ENCODE results near the gene MYO5A. TPM values are rescaled to one million over a fixed set of nuclear protein-coding genes. Genes with fewer than 3 reads are reported as not detected.

MYO5A gene
- total and polyA plus RNA-seq, 10 of the 15 experiments (the other 5 are each of a cell fraction or from before 2014, with no cell fraction given), result 4.2 to 42.9 (median 31.1) TPM

DNA sequence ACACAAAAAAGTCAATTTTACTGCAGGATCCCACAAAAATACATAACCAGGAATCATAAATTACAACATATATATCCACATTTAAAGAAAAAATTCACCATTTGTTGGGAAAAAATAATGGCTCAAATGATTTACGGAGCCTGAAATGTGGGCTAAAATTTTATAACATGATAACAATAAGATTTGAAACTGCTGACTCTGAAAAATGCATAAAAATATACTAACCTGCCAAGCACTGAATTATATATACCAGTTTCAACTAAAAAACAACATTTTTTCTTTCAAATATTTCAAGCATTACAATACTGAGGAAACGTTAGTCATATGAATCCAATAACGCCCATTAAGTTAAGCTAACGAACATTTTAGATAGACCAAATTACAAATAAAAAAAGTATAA is 220.8 kb downstream of the MYO5A start:
- no peak for FAIRE-seq
- no peaks in the 10 kb centered on the region for H3K79me2 ChIP-seq (ENCODE audit: control insufficient read depth, insufficient read depth, low read length)
- no peak overlapping the region for H3K4me2 ChIP-seq (ENCODE audit: control insufficient read depth, insufficient read depth)
- DNase-seq (ENCODE audit: low read depth, low spot score), result no peak
- 56% methylated on average over 4 of the region's 4 CpGs for WGBS (ENCODE audit: insufficient coverage, insufficient replicate concordance, low lambda C conversion rate, missing lambda C conversion rate)
- ChIA-PET SMC1A (ENCODE audit: uncharacterized antibody, unreplicated experiment) (interaction anchor here (1.3 to 2.5 kb wide), 3 partner anchors 21 to 52 kb away, joined by 5 to 20 read pairs (median 6); no protein-coding TSS in a partner anchor), CTCF (interaction anchor here (3.4 kb wide), 1 partner anchor 51 kb away, joined by 13 read pairs; no protein-coding TSS in a partner anchor), RAD21 (ENCODE audit: unreplicated experiment) (no interaction called here), POLR2A (no interaction called here)
- no peak overlapping the region; the same call in 1 of the 2 replicates for H3K27ac ChIP-seq (ENCODE audit: control insufficient read depth, insufficient read depth)
- H3K27me3 ChIP-seq (replicated peaks in 1 of 2; ENCODE audit: control insufficient read depth in 2 of 2, insufficient read depth in 2 of 2, low read length in 1 of 2), result no peaks in the 10 kb centered on the region
- H3K36me3 ChIP-seq (ENCODE audit: control insufficient read depth in 2 of 2, insufficient read depth in 2 of 2, low read length in 1 of 2), result peaks cover 0 to 2% of the 10 kb centered on the region in 2 experiments; a peak in 1 of 4 replicates
- TF ChIP-seq MTA2 (IDR thresholded peaks at IDR 0.05; ENCODE audit: low read depth), result no peak
- TF ChIP-seq FOXK2 (IDR thresholded peaks at IDR 0.05), result no peak
- no peak for TF ChIP-seq SMC3 (IDR thresholded peaks at IDR 0.05; ENCODE audit: borderline replicate concordance, low read length)
- TF ChIP-seq IRF4 (IDR thresholded peaks at IDR 0.05; ENCODE audit: low read depth, low read length), result no peak
- TF ChIP-seq PML (IDR thresholded peaks at IDR 0.05; ENCODE audit: low read length), result no peak
- TF ChIP-seq, protein P1, sequence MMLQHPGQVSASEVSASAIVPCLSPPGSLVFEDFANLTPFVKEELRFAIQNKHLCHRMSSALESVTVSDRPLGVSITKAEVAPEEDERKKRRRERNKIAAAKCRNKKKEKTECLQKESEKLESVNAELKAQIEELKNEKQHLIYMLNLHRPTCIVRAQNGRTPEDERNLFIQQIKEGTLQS (IDR thresholded peaks at IDR 0.05; ENCODE audit: borderline replicate concordance, extremely low read depth, low read depth, low read length), result no peak
- TF ChIP-seq FOXM1 (IDR thresholded peaks at IDR 0.05; ENCODE audit: low read depth, low read length), result no peak
- no peak for TF ChIP-seq RB1 (IDR thresholded peaks at IDR 0.05; ENCODE audit: borderline replicate concordance)
- TF ChIP-seq GABPA (IDR thresholded peaks at IDR 0.05; ENCODE audit: low read depth), result no peak
- TF ChIP-seq SMAD5 (IDR thresholded peaks at IDR 0.05; ENCODE audit: low read depth), result no peak
- TF ChIP-seq STAT1 (conservative IDR thresholded peaks at IDR 0.05), result no peak
- no peak overlapping the region for H2AFZ ChIP-seq (ENCODE audit: control insufficient read depth, low read depth, low read length)
- in situ Hi-C loops (cut with MboI) (no loop called here), intact Hi-C loops (cut with micrococcal nuclease; ENCODE audit: unreplicated experiment) (loop anchor here (5.0 kb wide), 1 partner anchor 46 kb away; no protein-coding TSS in a partner anchor)
- no peak overlapping the region for H3K4me3 ChIP-seq
- peaks cover 15% of the 10 kb centered on the region for H3K4me1 ChIP-seq (ENCODE audit: control insufficient read depth, insufficient read depth, low read length)
- no peaks in the 10 kb centered on the region for H3K9me3 ChIP-seq (replicated peaks; ENCODE audit: control insufficient read depth, insufficient read depth, low read length)
- ATAC-seq, result no peak
- no TSS peak for BruUV-seq (replicated peaks)
- no peak overlapping the region for H3K9ac ChIP-seq (ENCODE audit: control insufficient read depth, insufficient read depth, low read length)
- H4K20me1 ChIP-seq (ENCODE audit: control insufficient read depth, insufficient read depth), result no peaks in the 10 kb centered on the region
